OCI-LY3 (cell line): ENCODE measurements around the gene ARG2.

Experiments
- CTCF ChIP-seq: fragments of 200-600, 300-600 bp; sonication (generic); IDR thresholded peaks from 2 replicates; pipeline ENCODE4 v1.5.1; 2014; ENCODE audit warnings: antibody characterized with exemption, low read length, low read depth
- EZH2phosphoT487 ChIP-seq: fragments of 200-600 bp; shearing (Covaris generic); IDR thresholded peaks from 2 replicates; pipeline ENCODE4 v1.6.1; 2018; ENCODE audit warnings: antibody characterized with exemption, mixed run types, low read depth

DNA sequence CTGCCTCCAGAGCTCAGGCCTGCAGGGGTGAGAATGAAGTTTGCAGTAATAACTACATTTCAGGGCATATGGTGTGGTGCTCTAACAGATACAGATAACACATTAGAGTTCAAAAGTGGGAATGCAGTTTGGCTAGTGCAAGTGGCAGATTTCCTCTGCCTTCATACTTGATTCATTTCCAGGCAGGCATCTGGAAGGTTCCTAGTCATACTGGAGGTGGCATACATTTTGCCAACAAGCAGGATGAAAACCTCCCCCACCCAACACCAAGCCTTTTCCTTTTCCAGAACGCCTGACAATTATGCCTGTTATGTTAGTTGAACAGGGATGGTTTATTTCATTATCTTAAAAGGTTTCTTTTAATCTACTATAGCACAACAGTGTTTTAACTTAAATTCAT is 30.4 kb downstream of the ARG2 start:
- TF ChIP-seq CTCF (no peak), EZH2phosphoT487 (no peak)
